Measurements from ENCODE around the gene DNM1. TPM values are rescaled to one million over a fixed set of nuclear protein-coding genes. Genes with fewer than 3 reads are reported as not detected.

Gene DNM1
- total RNA-seq, 1 donor from 2014 or later: 112 TPM

DNA sequence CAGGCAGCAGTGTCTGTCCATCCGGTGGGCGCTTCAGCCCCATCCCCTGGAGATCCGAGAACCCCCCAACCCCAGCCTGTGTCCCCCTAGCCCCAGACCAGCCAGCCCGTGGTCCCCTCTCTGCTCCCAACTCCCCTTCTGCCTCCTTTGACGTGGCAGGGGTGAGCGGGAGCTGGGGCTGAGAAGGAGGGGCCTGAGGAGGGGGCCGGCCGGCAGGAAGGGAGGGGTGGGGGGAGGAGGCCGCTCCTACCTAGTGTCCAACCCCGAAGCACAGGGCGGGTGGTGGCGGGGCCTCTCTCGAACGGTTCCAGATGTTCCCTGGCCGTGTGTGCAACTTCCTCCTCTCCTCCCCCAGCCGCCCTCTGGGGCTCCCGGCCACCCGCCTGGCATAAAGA, 41.7 kb downstream of the DNM1 start:
- peak overlapping the region; percentile 87 for H3K4me3 Mint-ChIP-seq
- DNase-seq (ENCODE audit: extremely low spot score, unreplicated experiment): peak; percentile 86
- H3K27ac Mint-ChIP-seq: no peak overlapping the region
- H3K36me3 Mint-ChIP-seq: peaks cover 3% of the 10 kb centered on the region
- H3K27me3 Mint-ChIP-seq: no peaks in the 10 kb centered on the region
- H3K9me3 Mint-ChIP-seq: no peaks in the 10 kb centered on the region
- peaks cover 14% of the 10 kb centered on the region for H3K4me1 Mint-ChIP-seq (ENCODE audit: unreplicated experiment)
- TF ChIP-seq, protein P1, sequence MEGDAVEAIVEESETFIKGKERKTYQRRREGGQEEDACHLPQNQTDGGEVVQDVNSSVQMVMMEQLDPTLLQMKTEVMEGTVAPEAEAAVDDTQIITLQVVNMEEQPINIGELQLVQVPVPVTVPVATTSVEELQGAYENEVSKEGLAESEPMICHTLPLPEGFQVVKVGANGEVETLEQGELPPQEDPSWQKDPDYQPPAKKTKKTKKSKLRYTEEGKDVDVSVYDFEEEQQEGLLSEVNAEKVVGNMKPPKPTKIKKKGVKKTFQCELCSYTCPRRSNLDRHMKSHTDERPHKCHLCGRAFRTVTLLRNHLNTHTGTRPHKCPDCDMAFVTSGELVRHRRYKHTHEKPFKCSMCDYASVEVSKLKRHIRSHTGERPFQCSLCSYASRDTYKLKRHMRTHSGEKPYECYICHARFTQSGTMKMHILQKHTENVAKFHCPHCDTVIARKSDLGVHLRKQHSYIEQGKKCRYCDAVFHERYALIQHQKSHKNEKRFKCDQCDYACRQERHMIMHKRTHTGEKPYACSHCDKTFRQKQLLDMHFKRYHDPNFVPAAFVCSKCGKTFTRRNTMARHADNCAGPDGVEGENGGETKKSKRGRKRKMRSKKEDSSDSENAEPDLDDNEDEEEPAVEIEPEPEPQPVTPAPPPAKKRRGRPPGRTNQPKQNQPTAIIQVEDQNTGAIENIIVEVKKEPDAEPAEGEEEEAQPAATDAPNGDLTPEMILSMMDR (conservative IDR thresholded peaks at IDR 0.05): no peak

DNA sequence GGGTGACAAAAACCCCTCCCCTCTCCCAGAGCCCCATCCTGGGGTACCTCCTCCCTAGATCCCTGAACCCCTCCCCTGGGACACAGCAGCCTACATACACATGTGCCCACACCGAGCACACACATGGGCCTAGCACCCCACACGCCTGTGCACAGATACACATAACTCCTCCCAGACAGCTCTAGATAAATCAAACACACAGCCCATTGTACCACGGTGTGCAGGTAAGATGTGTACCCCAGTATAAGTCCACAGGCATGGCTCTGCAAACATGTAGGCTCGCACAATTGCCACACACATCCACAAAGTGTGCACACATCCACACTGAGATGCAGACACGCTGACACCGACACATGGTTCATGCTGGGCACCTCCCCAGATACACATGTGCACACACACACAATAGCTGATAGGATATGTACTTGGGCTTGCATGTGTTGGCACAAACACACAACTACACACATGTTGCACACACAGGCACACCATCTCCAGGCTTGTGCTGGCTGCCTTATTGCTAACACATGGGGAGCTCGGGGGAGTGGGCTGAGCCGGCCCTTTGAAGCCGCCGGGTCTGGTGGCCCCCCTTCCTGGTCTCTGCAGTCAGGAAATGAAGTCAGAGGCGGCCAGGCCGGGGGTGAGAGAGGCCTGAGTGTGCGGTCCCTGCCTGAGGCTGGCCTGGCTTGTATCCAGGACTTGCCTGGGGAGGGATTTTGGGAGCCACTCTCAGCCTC, 42.4 kb downstream of the DNM1 start:
- Mint-ChIP-seq H3K27ac (peak overlapping the region; percentile 83), H3K4me3 (peak overlapping the region; percentile 79), H3K27me3 (no peaks in the 10 kb centered on the region), H3K9me3 (no peaks in the 10 kb centered on the region), H3K4me1 (ENCODE audit: unreplicated experiment) (peaks cover 14% of the 10 kb centered on the region), H3K36me3 (peaks cover 3% of the 10 kb centered on the region)
- DNase-seq (ENCODE audit: extremely low spot score, unreplicated experiment): peak; percentile 85
- TF ChIP-seq, protein P1 (conservative IDR thresholded peaks at IDR 0.05): no peak

DNA sequence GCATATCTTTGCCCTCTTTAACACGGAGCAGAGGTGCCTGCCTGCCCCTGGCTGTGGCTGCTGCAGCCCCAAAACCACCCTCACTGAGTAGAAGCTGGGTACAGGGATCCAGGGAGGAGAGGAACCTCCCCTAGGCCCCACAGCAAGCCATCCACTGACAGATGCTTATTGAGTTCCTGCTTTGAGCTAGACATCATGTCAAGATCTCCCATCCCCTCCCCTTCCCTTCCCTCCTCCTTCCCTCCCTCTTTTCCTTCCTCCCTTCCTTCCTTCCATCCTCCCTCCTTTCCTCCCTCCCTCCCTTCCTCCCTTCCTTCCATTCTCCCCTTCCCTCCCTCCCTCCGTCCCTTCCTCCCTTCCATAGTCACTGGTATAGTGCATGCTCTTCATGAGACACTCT, 43.3 kb downstream of the DNM1 start:
- Mint-ChIP-seq H3K4me3 (no peak overlapping the region), H3K36me3 (peaks cover 3% of the 10 kb centered on the region), H3K9me3 (no peaks in the 10 kb centered on the region), H3K4me1 (ENCODE audit: unreplicated experiment) (peaks cover 18% of the 10 kb centered on the region), H3K27ac (no peak overlapping the region), H3K27me3 (no peaks in the 10 kb centered on the region)
- DNase-seq (ENCODE audit: extremely low spot score, unreplicated experiment): no peak
- TF ChIP-seq, protein P1 (conservative IDR thresholded peaks at IDR 0.05): no peak

DNA sequence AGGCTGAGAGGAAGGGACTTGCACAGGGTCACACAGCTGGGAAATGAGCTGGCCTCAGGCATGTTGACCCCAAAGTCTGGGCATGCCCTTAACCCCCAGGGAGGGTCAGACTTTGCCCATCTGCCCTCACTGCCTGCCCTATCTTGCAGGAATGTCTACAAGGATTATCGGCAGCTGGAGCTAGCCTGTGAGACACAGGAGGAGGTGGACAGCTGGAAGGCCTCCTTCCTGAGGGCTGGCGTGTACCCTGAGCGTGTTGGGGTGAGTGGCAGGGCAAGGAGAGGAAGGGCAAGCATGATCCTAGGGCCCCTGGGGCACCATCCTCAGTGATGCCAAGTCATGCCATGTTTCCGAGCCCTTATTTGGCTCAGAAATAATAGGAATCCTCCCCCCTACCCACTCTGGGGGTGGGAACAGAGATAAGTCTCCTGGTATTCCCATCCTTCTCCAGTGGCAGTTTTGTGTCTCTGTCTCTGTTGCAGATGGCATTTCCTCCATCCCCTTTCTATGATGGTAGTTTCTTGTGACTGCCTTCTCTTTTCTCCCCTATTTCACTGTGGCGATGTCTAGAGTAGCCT, 44.1 kb downstream of the DNM1 start:
- Mint-ChIP-seq H3K36me3 (peaks cover 7% of the 10 kb centered on the region), H3K4me1 (ENCODE audit: unreplicated experiment) (peaks cover 26% of the 10 kb centered on the region), H3K27ac (no peak overlapping the region), H3K27me3 (no peaks in the 10 kb centered on the region), H3K4me3 (peak overlapping the region; percentile 17), H3K9me3 (no peaks in the 10 kb centered on the region)
- TF ChIP-seq, protein P1 (conservative IDR thresholded peaks at IDR 0.05): no peak
- DNase-seq (ENCODE audit: extremely low spot score, unreplicated experiment): no peak

DNA sequence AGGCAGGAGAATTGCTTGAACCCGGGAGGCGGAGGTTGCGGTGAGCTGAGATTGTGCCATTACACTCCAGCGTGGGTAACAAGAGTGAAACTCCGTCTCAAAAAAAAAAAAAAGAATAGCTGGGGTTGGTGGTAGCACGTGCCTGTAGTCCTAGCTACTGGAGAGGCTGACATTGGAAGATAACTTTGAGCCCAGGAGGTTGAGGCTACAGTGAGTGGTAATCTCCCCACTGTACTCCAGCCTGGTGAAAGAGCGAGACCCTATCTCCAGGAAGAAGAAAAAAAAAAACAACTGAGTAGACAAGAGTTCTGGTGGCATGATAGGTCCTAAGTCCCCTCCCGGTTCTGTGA, 46.4 kb downstream of the DNM1 start:
- peaks cover 9% of the 10 kb centered on the region for H3K36me3 Mint-ChIP-seq
- TF ChIP-seq, protein P1 (conservative IDR thresholded peaks at IDR 0.05): no peak
- no peaks in the 10 kb centered on the region for H3K9me3 Mint-ChIP-seq
- DNase-seq (ENCODE audit: extremely low spot score, unreplicated experiment): no peak
- no peaks in the 10 kb centered on the region for H3K27me3 Mint-ChIP-seq
- peak overlapping the region; percentile 81 for H3K4me3 Mint-ChIP-seq
- peaks cover 20% of the 10 kb centered on the region for H3K4me1 Mint-ChIP-seq (ENCODE audit: unreplicated experiment)
- peak overlapping the region; percentile 62 for H3K27ac Mint-ChIP-seq
